H1 (cell line): ENCODE data around the gene AAK1. TPM values are rescaled to one million over a fixed set of nuclear protein-coding genes. Genes with fewer than 3 reads are reported as not detected.

Experiments used
- CTCF ChIA-PET: fragments of 300-600 bp; sonication (Branson Sonifier 250); formaldehyde crosslinking; loops from one replicate; lab custom pipeline; 2021; ENCODE audit not compliant: partially characterized antibody; lab: Charles Lee
- POLR2A ChIA-PET: fragments of 300-600 bp; sonication (Branson Sonifier 250); formaldehyde crosslinking; loops from one replicate; lab custom pipeline; 2021; ENCODE audit warnings: inconsistent platforms; ENCODE audit not compliant: partially characterized antibody; lab: Charles Lee
- DNase-seq, 2 experiments: peaks; one replicate each; pipeline versions ENCODE4 v3.0.0 to v3.0.0-alpha.2; 2010 to 2022; ENCODE audit warnings: low spot score in 2 of 2, low read depth in 1 of 2, mixed read lengths in 1 of 2
- FAIRE-seq: peaks from 2 replicates; lab custom pipeline; 2011; peaks lifted over from hg19 to GRCh38; lab: Jason Lieb, UNC
- H2AFZ ChIP-seq: 2 replicates; pipeline ENCODE4 v1.8.1; 2012; ENCODE audit warnings: low read length, inconsistent platforms
- H2AK5ac ChIP-seq: 2 replicates; pipeline ENCODE4 v1.6.1; 2013; ENCODE audit warnings: low read depth, low read length
- H2BK120ac ChIP-seq: replicated peaks from 2 replicates; pipeline ENCODE3; 2013; ENCODE audit warnings: low read depth, low read length, inconsistent platforms
- H2BK12ac ChIP-seq: 2 replicates; pipeline ENCODE4 v1.6.1; 2013; ENCODE audit warnings: low read depth, low read length
- H2BK15ac ChIP-seq: 2 replicates; pipeline ENCODE4 v1.6.1; 2013; ENCODE audit warnings: low read length
- H2BK20ac ChIP-seq: 2 replicates; pipeline ENCODE4 v1.6.1; 2013; ENCODE audit warnings: low read length
- H2BK5ac ChIP-seq: 2 replicates; pipeline ENCODE4 v1.6.1; 2013; ENCODE audit warnings: low read depth, low read length
- H3K14ac ChIP-seq: 2 replicates; pipeline ENCODE4 v1.6.1; 2013; ENCODE audit warnings: inconsistent platforms; ENCODE audit not compliant: insufficient read length
- H3K18ac ChIP-seq: 2 replicates; pipeline ENCODE4 v1.6.1; 2013; ENCODE audit warnings: low read length; ENCODE audit errors: extremely low read depth
- H3K23ac ChIP-seq: 2 replicates; pipeline ENCODE4 v1.6.1; 2013; ENCODE audit warnings: inconsistent platforms; ENCODE audit not compliant: insufficient read length
- H3K23me2 ChIP-seq: 2 replicates; pipeline ENCODE4 v1.6.1; 2013; ENCODE audit warnings: low read depth, low read length
- H3K27ac ChIP-seq: 2 replicates; pipeline ENCODE4 v1.6.1; 2011; ENCODE audit warnings: low read depth, low read length, inconsistent platforms
- H3K27me3 ChIP-seq, 4 experiments: replicated peaks in 1 of 4; 1 replicate in 1 of 4; 2 replicates in 3 of 4; pipeline versions ENCODE4 v1.6.1 to v1.8.1; 2011 to 2013; ENCODE audit warnings: low read length in 3 of 4, mild to moderate bottlenecking in 3 of 4, inconsistent platforms in 2 of 4, mixed read lengths in 2 of 4, moderate library complexity in 1 of 4; ENCODE audit not compliant: control insufficient read depth in 3 of 4, insufficient read depth in 3 of 4; ENCODE audit errors: extremely low read depth in 1 of 4
- H3K36me3 ChIP-seq, 4 experiments: 2 replicates each; pipeline versions ENCODE4 v1.6.1 to v1.8.1; 2011 to 2013; ENCODE audit warnings: mild to moderate bottlenecking in 4 of 4, low read length in 3 of 4, moderate library complexity in 2 of 4, control low read depth in 1 of 4, inconsistent platforms in 1 of 4; ENCODE audit not compliant: insufficient read depth in 4 of 4, control insufficient read depth in 2 of 4
- H3K4ac ChIP-seq: replicated peaks from 2 replicates; pipeline ENCODE3; 2013; ENCODE audit warnings: low read length, low read depth, mixed read lengths, inconsistent platforms; ENCODE audit not compliant: insufficient read length
- H3K4me1 ChIP-seq, 4 experiments: replicated peaks in 1 of 4; 1 replicate in 1 of 4; 2 replicates in 3 of 4; pipeline versions ENCODE4 v1.6.1 to v1.8.1; 2011 to 2013; ENCODE audit warnings: low read length in 3 of 4, inconsistent platforms in 2 of 4, mixed read lengths in 1 of 4; ENCODE audit not compliant: insufficient read depth in 4 of 4, control insufficient read depth in 3 of 4
- H3K4me2 ChIP-seq, 2 experiments: 2 replicates each; pipeline versions ENCODE4 v1.6.1 to v1.8.1; 2011 to 2013; ENCODE audit warnings: low read depth in 2 of 2, low read length in 2 of 2, control low read depth in 1 of 2, inconsistent platforms in 1 of 2, mild to moderate bottlenecking in 1 of 2; ENCODE audit not compliant: insufficient read depth in 1 of 2
- H3K4me3 ChIP-seq, 4 experiments: fragments of 200-600, 300-600 bp in 1 of 4; sonication (generic), shearing (Covaris generic), sonication (Bioruptor Twin) in 1 of 4; 2 replicates each; pipeline versions ENCODE4 v1.5.1 to v1.8.1; 2011 to 2016; ENCODE audit warnings: low read length in 4 of 4, low read depth in 3 of 4, control low read depth in 2 of 4, inconsistent platforms in 2 of 4, mild to moderate bottlenecking in 2 of 4, mixed read lengths in 1 of 4, moderate library complexity in 1 of 4; ENCODE audit not compliant: insufficient read depth in 2 of 4; ENCODE audit errors: extremely low read depth in 1 of 4
- H3K56ac ChIP-seq: replicated peaks from 2 replicates; pipeline ENCODE3; 2013; ENCODE audit warnings: low read depth, mild to moderate bottlenecking, mixed read lengths, low read length, inconsistent platforms; ENCODE audit not compliant: insufficient read length
- H3K79me1 ChIP-seq: 2 replicates; pipeline ENCODE4 v1.6.1; 2013; ENCODE audit warnings: low read depth, low read length, control low read depth
- H3K79me2 ChIP-seq, 2 experiments: 2 replicates each; pipeline versions ENCODE4 v1.6.1 to v1.8.1; 2012 to 2013; ENCODE audit warnings: low read length in 2 of 2, mild to moderate bottlenecking in 2 of 2, inconsistent platforms in 1 of 2; ENCODE audit not compliant: insufficient read depth in 2 of 2, control insufficient read depth in 1 of 2
- H3K9ac ChIP-seq, 4 experiments: replicated peaks in 1 of 4; 1 replicate in 1 of 4; 2 replicates in 3 of 4; pipeline versions ENCODE4 v1.6.1 to v1.8.1; 2011 to 2013; ENCODE audit warnings: low read depth in 3 of 4, low read length in 3 of 4, control low read depth in 2 of 4, mild to moderate bottlenecking in 2 of 4, moderate library complexity in 2 of 4, inconsistent platforms in 1 of 4; ENCODE audit errors: extremely low read depth in 1 of 4
- H3K9me3 ChIP-seq, 2 experiments: 2 replicates each; pipeline versions ENCODE4 v1.6.1 to v1.8.1; 2012 to 2013; ENCODE audit warnings: mild to moderate bottlenecking in 2 of 2, moderate library complexity in 2 of 2, control low read depth in 1 of 2, inconsistent platforms in 1 of 2, low read depth in 1 of 2, low read length in 1 of 2, mixed read lengths in 1 of 2; ENCODE audit not compliant: insufficient read depth in 2 of 2
- H4K20me1 ChIP-seq, 2 experiments: replicated peaks in 1 of 2; 2 replicates each; pipeline versions ENCODE3 to v1.8.1; 2011 to 2013; ENCODE audit warnings: inconsistent platforms in 2 of 2, low read length in 2 of 2, mild to moderate bottlenecking in 1 of 2; ENCODE audit not compliant: insufficient read depth in 2 of 2, control insufficient read depth in 1 of 2
- H4K5ac ChIP-seq: 2 replicates; pipeline ENCODE4 v1.6.1; 2013; ENCODE audit warnings: low read length, low read depth, mixed read lengths, inconsistent platforms; ENCODE audit not compliant: insufficient read length
- H4K8ac ChIP-seq: 2 replicates; pipeline ENCODE4 v1.8.0; 2013; ENCODE audit warnings: mild to moderate bottlenecking, moderate library complexity, low read length, inconsistent platforms; ENCODE audit not compliant: insufficient read depth; ENCODE audit errors: extremely low read depth
- H4K91ac ChIP-seq: replicated peaks from 2 replicates; pipeline ENCODE3; 2013; ENCODE audit warnings: low read length, mixed read lengths, inconsistent platforms; ENCODE audit not compliant: insufficient read length
- BACH1 ChIP-seq: IDR thresholded peaks from 2 replicates; pipeline ENCODE4 v1.6.1; 2012; ENCODE audit warnings: low read length, improper control_type of control experiment
- BCL11A ChIP-seq, 2 experiments: IDR thresholded peaks; one replicate each; pipeline ENCODE4 v1.6.1; 2011; ENCODE audit warnings: low read depth in 2 of 2, low read length in 2 of 2, mild to moderate bottlenecking in 2 of 2
- CEBPB ChIP-seq: IDR thresholded peaks from 2 replicates; pipeline ENCODE4 v1.6.1; 2012; ENCODE audit warnings: low read depth, low read length
- CREB1 ChIP-seq: IDR thresholded peaks from 2 replicates; pipeline ENCODE4 v1.6.1; 2012; ENCODE audit warnings: inconsistent platforms
- EGR1 ChIP-seq: IDR thresholded peaks from 2 replicates; pipeline ENCODE4 v1.6.1; 2011; ENCODE audit warnings: low read depth, low read length, borderline replicate concordance
- JUND ChIP-seq: IDR thresholded peaks from 2 replicates; pipeline ENCODE4 v1.6.1; 2011; ENCODE audit warnings: mild to moderate bottlenecking, improper control_type of control experiment, low read length
- MAFK ChIP-seq: IDR thresholded peaks from 2 replicates; pipeline ENCODE4 v1.6.1; 2012; ENCODE audit warnings: low read depth, mild to moderate bottlenecking, improper control_type of control experiment, low read length
- SIRT6 ChIP-seq: IDR thresholded peaks from one replicate; pipeline ENCODE4 v1.7.1; 2012; ENCODE audit warnings: low read length, inconsistent platforms
- WGBS, 2 experiments: shearing (Covaris generic) in 1 of 2; methylation state at CpG; one replicate each; pipeline versions ENCODE4 v1.1.6 to v1.1.7; 2013 to 2015; ENCODE audit warnings: low lambda C conversion rate in 2 of 2, mixed read lengths in 2 of 2, inconsistent platforms in 1 of 2, low coverage in 1 of 2, missing lambda C conversion rate in 1 of 2; ENCODE audit not compliant: insufficient replicate concordance in 2 of 2, insufficient coverage in 1 of 2, insufficient read length in 1 of 2; ENCODE audit errors: extremely low coverage in 1 of 2, missing lambda C conversion rate in 1 of 2; 5-methylcytosine and 5-hydroxymethylcytosine counted together
- polyA plus RNA-seq, 7 experiments: library from polyadenylated mRNA; depleted of rRNA in 3 of 7; stranded (reverse) in 5 of 7; unstranded in 2 of 7; fragments of >200 nt in 5 of 7; fragments of 200-250 nt in 2 of 7; gene quantifications; 1 replicate in 5 of 7; 2 replicates in 1 of 7; 4 replicates in 1 of 7; pipeline versions ENCODE4 v1.2.1 to v1.2.3, GENCODE V29; 2011 to 2013; ENCODE audit warnings: missing spikeins in 2 of 7, mixed read lengths in 2 of 7
- total RNA-seq: library from RNA; stranded (reverse); fragmentation: NEBNext Ultra II Directional; extraction: Animal tissue kit (Norgen Biotek cat#: 25700); gene quantifications from 2 replicates; pipeline ENCODE4 v1.2.1, GENCODE V29; 2021
- TF ChIP-seq, protein P1 (sequence below): IDR thresholded peaks from 2 replicates; pipeline ENCODE4 v1.6.1; 2012; ENCODE audit warnings: inconsistent platforms

Gene AAK1
- total and polyA plus RNA-seq, 2 of the 8 experiments (the other 6 are each of a cell fraction or from before 2014, with no cell fraction given) = 10.0 to 40.5 TPM

DNA sequence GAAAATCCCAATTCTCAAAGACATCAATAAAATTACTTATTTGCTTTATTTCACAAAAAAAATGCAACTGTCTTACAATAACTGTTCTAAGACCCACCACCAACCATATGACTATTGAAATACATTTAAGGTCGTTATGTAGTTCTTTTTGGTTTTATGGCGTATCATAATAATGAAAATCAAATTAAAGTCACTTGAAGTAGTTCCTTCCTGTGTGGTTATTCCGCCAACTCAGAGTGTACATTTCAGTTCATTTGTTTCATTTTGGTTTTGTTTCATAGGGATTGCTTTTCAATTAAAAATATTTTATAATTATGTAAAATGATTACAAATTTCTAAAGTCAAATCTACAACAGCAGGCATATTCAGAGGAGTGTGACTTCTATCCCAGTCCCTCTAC is 45.9 kb upstream of the AAK1 start:
- CTCF ChIA-PET = no interaction called here
- H4K5ac ChIP-seq = no peak overlapping the region
- WGBS, 2 experiments = 88% methylated on average over 3 of the region's 3 CpGs; no CpG with 5 or more reads in 1 of the 2 experiments
- TF ChIP-seq BACH1 = no peak
- TF ChIP-seq, protein P1, sequence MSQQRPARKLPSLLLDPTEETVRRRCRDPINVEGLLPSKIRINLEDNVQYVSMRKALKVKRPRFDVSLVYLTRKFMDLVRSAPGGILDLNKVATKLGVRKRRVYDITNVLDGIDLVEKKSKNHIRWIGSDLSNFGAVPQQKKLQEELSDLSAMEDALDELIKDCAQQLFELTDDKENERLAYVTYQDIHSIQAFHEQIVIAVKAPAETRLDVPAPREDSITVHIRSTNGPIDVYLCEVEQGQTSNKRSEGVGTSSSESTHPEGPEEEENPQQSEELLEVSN = no peak
- TF ChIP-seq EGR1 = no peak
- no peak for TF ChIP-seq MAFK
- no peak for TF ChIP-seq JUND
- no peak for TF ChIP-seq CEBPB
- TF ChIP-seq BCL11A (IDR thresholded peaks at IDR 0.05; ENCODE audit: low read depth in 2 of 2, low read length in 2 of 2) = no peak
- TF ChIP-seq CREB1 = no peak
- no peak for TF ChIP-seq SIRT6

More for the DNA sequence above, 45.9 kb upstream of the AAK1 start:
- FAIRE-seq (no peak), DNase-seq (no peak)
- Histone ChIP-seq H4K20me1 (no peaks in the 10 kb centered on the region), H3K56ac (no peak overlapping the region), H4K8ac (no peak overlapping the region), H2AK5ac (no peak overlapping the region), H3K9ac (no peak overlapping the region), H3K4me2 (no peak overlapping the region), H2BK15ac (no peak overlapping the region), H3K27me3 (no peaks in the 10 kb centered on the region), H3K79me1 (no peaks in the 10 kb centered on the region; the same call in 1 of the 2 replicates), H2BK120ac (no peak overlapping the region), H3K4ac (no peak overlapping the region), H3K23ac (no peak overlapping the region), H2BK5ac (no peak overlapping the region), H3K14ac (no peak overlapping the region), H3K23me2 (no peaks in the 10 kb centered on the region), H3K4me3 (no peak overlapping the region), H3K4me1 (no peaks in the 10 kb centered on the region), H3K79me2 (no peaks in the 10 kb centered on the region), H3K27ac (no peak overlapping the region), H4K91ac (no peak overlapping the region), H2BK12ac (no peak overlapping the region), H2AFZ (no peak overlapping the region), H3K18ac (no peak overlapping the region), H2BK20ac (no peak overlapping the region), H3K9me3 (no peaks in the 10 kb centered on the region), H3K36me3 (no peaks in the 10 kb centered on the region)
- POLR2A ChIA-PET = no interaction called here
